HG02678 (cell line): ENCODE measurements around the gene MAST2.
"Not testable (repeated sequence)": the region's sequence is repeated elsewhere in the genome, so short reads cannot be mapped to it uniquely, and the experiment has no call there.

Experiments used
- ATAC-seq: cut with Tn5 transposase; IDR thresholded peaks from one replicate; pipeline ENCODE4 v1.9.1; 2021; ENCODE audit warnings: mild to moderate bottlenecking, moderate library complexity; ENCODE audit not compliant: unreplicated experiment

Gene MAST2

GRCh38 chr1:45891087-45891486 is 87.7 kb downstream of the MAST2 start:
- ATAC-seq: no peak

GRCh38 chr1:45892068-45892785 is 88.8 kb downstream of the MAST2 start:
- ATAC-seq: no peak

GRCh38 chr1:45894331-45894730 is 90.9 kb downstream of the MAST2 start:
- no peak for ATAC-seq

- no peak for ATAC-seq
Observed at GRCh38 chr1:45894921-45895320, 91.5 kb downstream of the MAST2 start.

GRCh38 chr1:45895406-45895805 is 92.0 kb downstream of the MAST2 start:
- no peak for ATAC-seq

- no peak for ATAC-seq
Observed at GRCh38 chr1:45906883-45907282, 103.5 kb downstream of the MAST2 start.

- ATAC-seq: no peak
Observed at GRCh38 chr1:45908611-45909140, 105.3 kb downstream of the MAST2 start.

- no peak for ATAC-seq
Observed at GRCh38 chr1:45911634-45912033, 108.2 kb downstream of the MAST2 start.

GRCh38 chr1:45913183-45913683 is 109.8 kb downstream of the MAST2 start:
- no peak for ATAC-seq

GRCh38 chr1:45913731-45914501 is 110.5 kb downstream of the MAST2 start:
- no peak for ATAC-seq

GRCh38 chr1:45914836-45915235 is 111.4 kb downstream of the MAST2 start:
- no peak for ATAC-seq

GRCh38 chr1:45922374-45922773 is 119.0 kb downstream of the MAST2 start:
- ATAC-seq: no peak

GRCh38 chr1:45922813-45923212 is 119.4 kb downstream of the MAST2 start:
- no peak for ATAC-seq

- no peak for ATAC-seq
Observed at GRCh38 chr1:45923343-45923742, 119.9 kb downstream of the MAST2 start.

- no peak for ATAC-seq
Observed at GRCh38 chr1:45924736-45925135, 121.3 kb downstream of the MAST2 start.

- peak; percentile 57 for ATAC-seq
Observed at GRCh38 chr1:45925728-45926287, 122.4 kb downstream of the MAST2 start.

GRCh38 chr1:45926330-45926729 is 122.9 kb downstream of the MAST2 start:
- ATAC-seq: no peak

- not testable (repeated sequence) for ATAC-seq
Observed at GRCh38 chr1:45927231-45927915, 124.0 kb downstream of the MAST2 start.

- ATAC-seq: no peak
Observed at GRCh38 chr1:45928486-45929205, 125.2 kb downstream of the MAST2 start.

- ATAC-seq: no peak
Observed at GRCh38 chr1:45929257-45929687, 125.9 kb downstream of the MAST2 start.
